Panc1 (cell line): ENCODE data around the gene EGR1.

Source experiments
- POLR2AphosphoS5 ChIP-seq: IDR thresholded peaks from 2 replicates; pipeline ENCODE4 v1.6.1; 2012; ENCODE audit warnings: mild to moderate bottlenecking, low read depth, low read length, moderate library complexity
- SIN3A ChIP-seq: IDR thresholded peaks from 2 replicates; pipeline ENCODE4 v1.6.1; 2012; ENCODE audit warnings: low read depth, mild to moderate bottlenecking, low read length, moderate library complexity, borderline replicate concordance; ENCODE audit not compliant: insufficient read depth
- TF ChIP-seq, protein P1 (sequence below): fragments of 450-650 bp; IDR thresholded peaks from 2 replicates; pipeline ENCODE4 v1.5.1; 2017; ENCODE audit warnings: mild to moderate bottlenecking
- TF ChIP-seq, protein P2 (sequence below), 2 experiments: IDR thresholded peaks; 2 replicates each; pipeline ENCODE4 v1.6.1; 2011 to 2012; ENCODE audit warnings: low read depth in 2 of 2, control low read depth in 1 of 2, low read length in 1 of 2, mild to moderate bottlenecking in 1 of 2, moderate library complexity in 1 of 2; ENCODE audit not compliant: insufficient read depth in 1 of 2

DNA sequence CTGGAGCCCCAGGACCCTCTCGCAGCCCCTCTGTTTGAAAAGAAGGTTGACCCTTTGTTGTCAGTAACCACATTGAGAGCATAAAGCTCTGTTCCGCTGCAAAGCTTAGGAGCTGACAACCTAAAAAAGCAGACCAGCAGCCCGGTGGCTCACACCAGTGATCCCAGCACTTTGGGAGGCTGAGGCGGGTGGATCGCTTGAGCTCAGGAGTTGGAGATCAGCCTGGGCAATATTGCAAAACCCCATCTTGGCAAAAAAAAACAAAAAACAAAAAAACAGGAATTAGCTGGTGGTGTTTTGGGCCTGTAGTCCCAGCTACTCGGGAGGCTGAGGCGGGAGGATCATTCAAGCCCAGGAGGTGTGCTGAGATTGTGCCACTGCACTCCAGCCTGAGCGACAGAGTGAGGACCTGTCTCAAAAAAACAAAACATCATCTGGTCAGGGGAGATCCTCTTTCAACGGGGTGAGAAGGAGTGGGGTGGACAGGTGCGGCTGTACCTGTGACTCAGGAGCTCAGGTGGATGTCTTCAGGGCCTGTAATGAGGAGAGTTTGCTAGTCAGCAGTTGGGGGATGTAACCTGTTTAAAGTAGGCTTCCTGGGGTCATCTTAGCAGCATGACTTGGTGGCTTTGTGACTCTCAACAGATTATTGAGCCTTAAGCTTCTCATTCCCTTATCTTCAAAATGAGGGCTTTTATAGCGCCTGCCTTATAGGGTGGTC lies 27.1 kb upstream of the EGR1 start:
- TF ChIP-seq, protein P1, sequence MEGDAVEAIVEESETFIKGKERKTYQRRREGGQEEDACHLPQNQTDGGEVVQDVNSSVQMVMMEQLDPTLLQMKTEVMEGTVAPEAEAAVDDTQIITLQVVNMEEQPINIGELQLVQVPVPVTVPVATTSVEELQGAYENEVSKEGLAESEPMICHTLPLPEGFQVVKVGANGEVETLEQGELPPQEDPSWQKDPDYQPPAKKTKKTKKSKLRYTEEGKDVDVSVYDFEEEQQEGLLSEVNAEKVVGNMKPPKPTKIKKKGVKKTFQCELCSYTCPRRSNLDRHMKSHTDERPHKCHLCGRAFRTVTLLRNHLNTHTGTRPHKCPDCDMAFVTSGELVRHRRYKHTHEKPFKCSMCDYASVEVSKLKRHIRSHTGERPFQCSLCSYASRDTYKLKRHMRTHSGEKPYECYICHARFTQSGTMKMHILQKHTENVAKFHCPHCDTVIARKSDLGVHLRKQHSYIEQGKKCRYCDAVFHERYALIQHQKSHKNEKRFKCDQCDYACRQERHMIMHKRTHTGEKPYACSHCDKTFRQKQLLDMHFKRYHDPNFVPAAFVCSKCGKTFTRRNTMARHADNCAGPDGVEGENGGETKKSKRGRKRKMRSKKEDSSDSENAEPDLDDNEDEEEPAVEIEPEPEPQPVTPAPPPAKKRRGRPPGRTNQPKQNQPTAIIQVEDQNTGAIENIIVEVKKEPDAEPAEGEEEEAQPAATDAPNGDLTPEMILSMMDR: no peak
- no peak for TF ChIP-seq POLR2AphosphoS5
- TF ChIP-seq, protein P2, sequence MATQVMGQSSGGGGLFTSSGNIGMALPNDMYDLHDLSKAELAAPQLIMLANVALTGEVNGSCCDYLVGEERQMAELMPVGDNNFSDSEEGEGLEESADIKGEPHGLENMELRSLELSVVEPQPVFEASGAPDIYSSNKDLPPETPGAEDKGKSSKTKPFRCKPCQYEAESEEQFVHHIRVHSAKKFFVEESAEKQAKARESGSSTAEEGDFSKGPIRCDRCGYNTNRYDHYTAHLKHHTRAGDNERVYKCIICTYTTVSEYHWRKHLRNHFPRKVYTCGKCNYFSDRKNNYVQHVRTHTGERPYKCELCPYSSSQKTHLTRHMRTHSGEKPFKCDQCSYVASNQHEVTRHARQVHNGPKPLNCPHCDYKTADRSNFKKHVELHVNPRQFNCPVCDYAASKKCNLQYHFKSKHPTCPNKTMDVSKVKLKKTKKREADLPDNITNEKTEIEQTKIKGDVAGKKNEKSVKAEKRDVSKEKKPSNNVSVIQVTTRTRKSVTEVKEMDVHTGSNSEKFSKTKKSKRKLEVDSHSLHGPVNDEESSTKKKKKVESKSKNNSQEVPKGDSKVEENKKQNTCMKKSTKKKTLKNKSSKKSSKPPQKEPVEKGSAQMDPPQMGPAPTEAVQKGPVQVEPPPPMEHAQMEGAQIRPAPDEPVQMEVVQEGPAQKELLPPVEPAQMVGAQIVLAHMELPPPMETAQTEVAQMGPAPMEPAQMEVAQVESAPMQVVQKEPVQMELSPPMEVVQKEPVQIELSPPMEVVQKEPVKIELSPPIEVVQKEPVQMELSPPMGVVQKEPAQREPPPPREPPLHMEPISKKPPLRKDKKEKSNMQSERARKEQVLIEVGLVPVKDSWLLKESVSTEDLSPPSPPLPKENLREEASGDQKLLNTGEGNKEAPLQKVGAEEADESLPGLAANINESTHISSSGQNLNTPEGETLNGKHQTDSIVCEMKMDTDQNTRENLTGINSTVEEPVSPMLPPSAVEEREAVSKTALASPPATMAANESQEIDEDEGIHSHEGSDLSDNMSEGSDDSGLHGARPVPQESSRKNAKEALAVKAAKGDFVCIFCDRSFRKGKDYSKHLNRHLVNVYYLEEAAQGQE (IDR thresholded peaks at IDR 0.05; ENCODE audit: insufficient read depth in 1 of 2, low read depth in 2 of 2, low read length in 1 of 2): no peak
- TF ChIP-seq SIN3A: no peak
